LNCAP (cell line): Measurements from ENCODE around the gene NUTM2E.
"Not testable (repeated sequence)": the region's sequence is repeated elsewhere in the genome, so short reads cannot be mapped to it uniquely, and the experiment has no call there.

ENCODE experiments used
- TF ChIP-seq, protein P1 (sequence below): fragments of 450-650 bp; IDR thresholded peaks from 2 replicates; pipeline ENCODE4 v1.5.1; 2017; ENCODE audit warnings: mild to moderate bottlenecking

NUTM2E gene, protein sequence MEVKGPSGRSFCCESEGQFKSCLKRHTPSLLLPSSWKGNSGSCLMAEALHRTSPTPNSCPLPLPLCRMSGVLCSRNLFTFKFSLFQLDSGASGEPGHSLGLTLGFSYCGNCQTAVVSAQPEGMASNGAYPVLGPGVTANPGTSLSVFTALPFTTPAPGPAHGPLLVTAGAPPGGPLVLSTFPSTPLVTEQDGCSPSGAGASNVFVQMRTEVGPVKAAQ (N-terminal part only)

DNA sequence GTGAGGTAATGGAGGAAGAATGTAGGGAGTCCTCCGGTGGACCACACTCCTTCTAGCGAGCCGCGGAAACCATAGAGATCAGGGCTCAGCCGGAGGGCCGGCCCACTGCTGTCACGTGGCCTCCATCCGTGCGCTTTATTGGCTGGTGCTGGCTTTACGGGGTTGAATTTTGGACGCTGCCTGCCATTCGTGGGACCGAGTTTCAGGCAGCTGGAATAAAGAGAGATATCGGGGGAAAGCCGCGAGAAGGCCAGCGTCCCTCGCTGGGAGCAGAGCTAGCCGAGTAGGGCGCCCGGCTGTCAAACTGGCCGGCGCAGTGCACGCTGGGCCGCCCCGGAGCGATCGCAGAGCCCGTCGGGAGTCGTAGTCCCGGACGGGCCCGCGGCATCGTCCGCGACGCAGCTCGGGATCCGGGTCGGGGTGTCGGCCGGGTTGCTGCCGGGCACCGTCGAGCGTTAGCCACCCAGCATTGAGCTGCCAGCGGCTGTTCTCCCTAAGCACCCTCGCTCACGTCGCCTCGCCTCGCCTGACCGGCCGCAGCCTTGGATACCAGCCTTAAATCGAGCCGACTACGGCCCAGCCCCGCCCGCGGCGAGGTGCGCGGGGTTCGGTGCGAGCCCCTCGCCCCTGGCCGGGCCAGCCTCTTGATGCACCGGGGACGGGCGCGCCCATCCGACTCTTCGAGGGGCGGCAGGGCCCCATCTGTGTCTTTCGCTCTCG, at the start of gene NUTM2E:
Gene NUTM2E (plus strand): TSS at position 244 of the 720 bp plus-strand sequence. CDS start 15,002 bp downstream, outside the sequence.
- TF ChIP-seq, protein P1, sequence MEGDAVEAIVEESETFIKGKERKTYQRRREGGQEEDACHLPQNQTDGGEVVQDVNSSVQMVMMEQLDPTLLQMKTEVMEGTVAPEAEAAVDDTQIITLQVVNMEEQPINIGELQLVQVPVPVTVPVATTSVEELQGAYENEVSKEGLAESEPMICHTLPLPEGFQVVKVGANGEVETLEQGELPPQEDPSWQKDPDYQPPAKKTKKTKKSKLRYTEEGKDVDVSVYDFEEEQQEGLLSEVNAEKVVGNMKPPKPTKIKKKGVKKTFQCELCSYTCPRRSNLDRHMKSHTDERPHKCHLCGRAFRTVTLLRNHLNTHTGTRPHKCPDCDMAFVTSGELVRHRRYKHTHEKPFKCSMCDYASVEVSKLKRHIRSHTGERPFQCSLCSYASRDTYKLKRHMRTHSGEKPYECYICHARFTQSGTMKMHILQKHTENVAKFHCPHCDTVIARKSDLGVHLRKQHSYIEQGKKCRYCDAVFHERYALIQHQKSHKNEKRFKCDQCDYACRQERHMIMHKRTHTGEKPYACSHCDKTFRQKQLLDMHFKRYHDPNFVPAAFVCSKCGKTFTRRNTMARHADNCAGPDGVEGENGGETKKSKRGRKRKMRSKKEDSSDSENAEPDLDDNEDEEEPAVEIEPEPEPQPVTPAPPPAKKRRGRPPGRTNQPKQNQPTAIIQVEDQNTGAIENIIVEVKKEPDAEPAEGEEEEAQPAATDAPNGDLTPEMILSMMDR: not testable (repeated sequence)

DNA sequence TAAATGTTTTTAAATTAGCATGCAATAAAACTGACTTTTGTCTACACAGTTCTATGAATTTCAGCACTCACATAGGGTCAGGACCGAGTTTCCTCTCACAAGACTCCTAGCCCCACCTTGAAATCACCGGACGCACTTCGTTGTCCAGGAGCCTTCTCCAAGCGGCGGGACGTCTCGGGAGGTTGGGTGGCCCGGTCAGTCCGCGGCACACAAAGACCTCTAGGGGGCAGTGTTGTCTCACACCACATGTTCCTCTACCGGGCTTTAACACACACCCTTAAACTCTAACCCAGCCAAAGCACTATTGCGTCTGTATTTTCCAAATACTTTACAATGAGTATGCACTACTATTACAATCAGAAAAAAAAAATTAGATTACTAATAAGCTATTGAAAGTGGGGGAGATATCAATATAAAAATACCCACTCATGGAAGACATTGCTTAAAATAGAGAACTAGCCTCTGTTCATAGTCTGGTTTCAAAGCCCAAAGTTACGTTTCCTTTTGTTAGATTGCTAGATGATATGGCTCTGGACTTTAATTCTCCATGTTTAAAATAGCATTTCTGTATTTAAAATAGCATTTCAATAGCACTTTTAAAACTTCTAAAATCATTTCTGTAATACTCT, 47.1 kb upstream of the NUTM2E start:
- TF ChIP-seq, protein P1: peak; percentile 51
